Sigmoid colon (tissue), 7 donors: ENCODE measurements around the gene CCT4. TPM values are rescaled to one million over a fixed set of nuclear protein-coding genes. Genes with fewer than 3 reads are reported as not detected.

Experiments
- DNase-seq: peaks from one replicate; pipeline ENCODE4 v3.0.0-alpha.2; 2019
- H3K27ac ChIP-seq, 4 donors: fragments of 200-600 bp; sonication (generic); one replicate each; pipeline ENCODE4 v1.5.1; 2016 to 2019; ENCODE audit warnings: mild to moderate bottlenecking in 1 of 4
- H3K27me3 ChIP-seq, 3 donors: fragments of 200-600 bp; sonication (generic); one replicate each; pipeline ENCODE4 v1.5.1; 2019; ENCODE audit warnings: mild to moderate bottlenecking in 1 of 3
- H3K36me3 ChIP-seq, 4 donors: fragments of 200-600 bp; sonication (generic); one replicate each; pipeline ENCODE4 v1.5.1; 2016 to 2019
- H3K4me1 ChIP-seq, 4 donors: fragments of 200-600 bp; sonication (generic); one replicate each; pipeline ENCODE4 v1.5.1; 2017 to 2019
- H3K4me3 ChIP-seq, 4 donors: fragments of 200-600 bp; sonication (generic); one replicate each; pipeline ENCODE4 v1.5.1; 2017 to 2019; ENCODE audit warnings: mild to moderate bottlenecking in 2 of 4, moderate library complexity in 1 of 4
- H3K9me3 ChIP-seq, 4 donors: fragments of 200-600 bp in 3 of 4; sonication (generic) in 3 of 4; one replicate each; pipeline versions ENCODE4 v1.5.1 to v1.6.1; 2013 to 2019
- EP300 ChIP-seq, 4 donors: sonication (generic); formaldehyde crosslinking; IDR thresholded peaks; one replicate each; pipeline ENCODE4 v1.6.1; 2017; ENCODE audit warnings: antibody characterized with exemption in 4 of 4
- POLR2A ChIP-seq, 2 donors: fragments of 450-650 bp; IDR thresholded peaks; one replicate each; pipeline ENCODE4 v1.6.1; 2016; ENCODE audit warnings: antibody characterized with exemption in 2 of 2, mild to moderate bottlenecking in 2 of 2, moderate library complexity in 2 of 2
- POLR2AphosphoS5 ChIP-seq, 4 donors: sonication (generic); formaldehyde crosslinking; IDR thresholded peaks; one replicate each; pipeline ENCODE4 v1.6.1; 2017; ENCODE audit warnings: antibody characterized with exemption in 4 of 4
- WGBS, 2 donors: extraction: QIAGEN DNeasy Blood & Tissue Kit; methylation state at CpG; one replicate each; pipeline ENCODE4 v1.1.7; 2013; 5-methylcytosine and 5-hydroxymethylcytosine counted together
- intact Hi-C: fragments of 100-400 bp; cut with DNase I; formaldehyde crosslinking; loops from one replicate; pipeline ENCODE4 v1.15.1; 2023
- polyA plus RNA-seq, 3 donors: library from polyadenylated mRNA; stranded (reverse); fragments of 200-250 nt; gene quantifications; one replicate each; pipeline ENCODE4 v1.2.3, GENCODE V29; 2013
- total RNA-seq, 4 donors: library from RNA; depleted of rRNA; stranded (reverse); fragments of >200 nt; gene quantifications; one replicate each; pipeline ENCODE4 v1.1.0, GENCODE V29; 2016
- TF ChIP-seq, protein P1 (sequence below), 4 experiments: fragments of 450-650 bp in 3 of 4; fragments of 200-600 bp in 1 of 4; IDR thresholded peaks; one replicate each; pipeline ENCODE4 v1.5.1; 2016 to 2019; ENCODE audit warnings: antibody characterized with exemption in 4 of 4, mild to moderate bottlenecking in 3 of 4, moderate library complexity in 2 of 4
- donor health status: healthy with polysubstance abuse.
- donor health status: Bipolar disorder and iron deficiency.
- donor health status: healthy.

The CCT4 gene
- total and polyA plus RNA-seq, 7 donors = 51.3 to 111 (median 94.7) TPM

DNA sequence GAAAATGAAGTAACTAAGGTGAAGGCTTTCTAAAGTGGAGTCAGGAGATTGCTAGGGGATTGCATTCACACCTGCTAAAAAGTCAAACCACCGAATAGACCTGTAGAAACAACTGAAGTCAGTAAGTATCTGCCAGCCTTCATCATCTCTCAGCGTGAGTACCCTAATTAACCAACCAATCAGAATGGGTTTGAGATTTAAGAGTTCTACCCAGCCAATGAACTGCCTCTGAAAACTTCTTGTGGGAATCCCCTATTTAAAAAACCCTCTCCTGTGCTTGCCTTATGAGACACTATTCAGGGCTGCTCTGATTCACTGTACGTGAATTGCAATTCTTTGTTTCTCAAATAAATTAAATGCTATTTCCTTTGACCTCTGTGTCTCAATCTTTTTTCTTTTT, 31.2 kb downstream of the CCT4 start:
- Histone ChIP-seq H3K9me3 (no peaks in the 10 kb centered on the region), H3K4me3 (no peak overlapping the region), H3K4me1 (peaks cover 0 to 14% (median 13%) of the 10 kb centered on the region in 4 donors), H3K27me3 (no peaks in the 10 kb centered on the region), H3K36me3 (no peaks in the 10 kb centered on the region), H3K27ac (no peak overlapping the region)
- TF ChIP-seq POLR2A (IDR thresholded peaks at IDR 0.05) (no peak), POLR2AphosphoS5 (IDR thresholded peaks at IDR 0.05) (no peak), EP300 (IDR thresholded peaks at IDR 0.05) (no peak)
- TF ChIP-seq, protein P1, sequence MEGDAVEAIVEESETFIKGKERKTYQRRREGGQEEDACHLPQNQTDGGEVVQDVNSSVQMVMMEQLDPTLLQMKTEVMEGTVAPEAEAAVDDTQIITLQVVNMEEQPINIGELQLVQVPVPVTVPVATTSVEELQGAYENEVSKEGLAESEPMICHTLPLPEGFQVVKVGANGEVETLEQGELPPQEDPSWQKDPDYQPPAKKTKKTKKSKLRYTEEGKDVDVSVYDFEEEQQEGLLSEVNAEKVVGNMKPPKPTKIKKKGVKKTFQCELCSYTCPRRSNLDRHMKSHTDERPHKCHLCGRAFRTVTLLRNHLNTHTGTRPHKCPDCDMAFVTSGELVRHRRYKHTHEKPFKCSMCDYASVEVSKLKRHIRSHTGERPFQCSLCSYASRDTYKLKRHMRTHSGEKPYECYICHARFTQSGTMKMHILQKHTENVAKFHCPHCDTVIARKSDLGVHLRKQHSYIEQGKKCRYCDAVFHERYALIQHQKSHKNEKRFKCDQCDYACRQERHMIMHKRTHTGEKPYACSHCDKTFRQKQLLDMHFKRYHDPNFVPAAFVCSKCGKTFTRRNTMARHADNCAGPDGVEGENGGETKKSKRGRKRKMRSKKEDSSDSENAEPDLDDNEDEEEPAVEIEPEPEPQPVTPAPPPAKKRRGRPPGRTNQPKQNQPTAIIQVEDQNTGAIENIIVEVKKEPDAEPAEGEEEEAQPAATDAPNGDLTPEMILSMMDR (IDR thresholded peaks at IDR 0.05) = no peak
- intact Hi-C loops = no loop called here
- no peak for DNase-seq
- 77 to 80% methylated on average over 3 of the region's 3 CpGs for WGBS, 2 donors

DNA sequence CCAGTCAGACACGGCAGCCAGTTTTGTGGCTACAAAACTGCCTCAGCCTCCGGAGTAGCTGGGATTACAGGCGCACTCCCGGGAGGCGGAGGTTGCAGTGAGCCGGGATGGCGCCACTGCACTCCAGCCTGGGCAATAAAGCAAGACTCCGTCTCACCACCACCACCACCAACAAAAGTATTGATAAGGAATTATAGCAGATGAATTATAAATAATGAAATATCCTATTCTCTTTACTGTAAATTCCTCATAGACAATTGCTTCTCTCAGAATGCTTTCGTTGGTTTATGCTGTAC, 33.2 kb downstream of the CCT4 start:
- H3K4me3 ChIP-seq = peak overlapping the region; percentile 66 to 87 (median 77)
- peak overlapping the region; percentile 88 to 91 (median 90) for H3K27ac ChIP-seq
- H3K9me3 ChIP-seq = no peaks in the 10 kb centered on the region
- H3K4me1 ChIP-seq = peaks cover 0 to 14% (median 13%) of the 10 kb centered on the region in 4 donors
- TF ChIP-seq EP300 (IDR thresholded peaks at IDR 0.05) (no peak), POLR2AphosphoS5 (IDR thresholded peaks at IDR 0.05) (no peak), POLR2A (IDR thresholded peaks at IDR 0.05) (no peak)
- TF ChIP-seq, protein P1 (IDR thresholded peaks at IDR 0.05) = no peak
- intact Hi-C loops = no loop called here
- WGBS, 2 donors = 11 to 56% methylated on average over 9 of the region's 9 CpGs
- H3K27me3 ChIP-seq = no peaks in the 10 kb centered on the region
- no peak for DNase-seq
- no peaks in the 10 kb centered on the region for H3K36me3 ChIP-seq

DNA sequence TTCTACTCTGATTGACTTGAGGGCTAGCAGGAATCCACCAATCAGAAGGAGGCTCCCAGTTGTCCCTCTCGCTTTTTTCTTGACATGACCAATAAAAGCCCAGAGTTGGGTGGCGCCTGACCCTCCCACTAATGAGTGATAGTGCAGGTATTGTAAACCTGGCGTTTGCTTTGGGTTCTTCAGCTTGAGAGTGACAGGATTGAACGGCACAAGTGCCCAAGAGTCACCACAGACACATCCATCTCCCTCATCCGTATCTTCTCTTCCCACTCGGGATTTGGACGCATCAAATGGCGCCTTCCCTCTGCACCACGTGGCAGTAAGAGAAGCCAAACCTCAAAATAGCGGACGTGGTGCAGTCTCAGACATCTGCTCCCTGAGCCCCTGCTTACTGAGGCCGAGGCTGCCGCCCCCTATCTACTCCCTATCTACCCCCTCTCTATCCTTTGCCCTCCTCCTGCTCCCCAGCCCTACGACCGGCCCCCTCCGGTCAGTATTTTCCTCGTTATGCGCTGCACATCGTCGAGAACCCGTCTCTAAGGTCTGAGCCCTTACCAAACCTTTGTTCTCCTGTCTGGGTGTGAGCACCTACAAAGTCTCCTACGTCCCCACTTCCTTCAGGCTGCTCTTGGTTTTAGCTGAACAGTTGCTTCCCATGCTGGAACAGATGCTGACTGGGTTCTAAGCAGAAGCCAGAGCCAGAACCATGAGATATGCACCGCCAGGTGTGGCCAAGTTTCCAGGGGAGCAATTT, 33.7 kb downstream of the CCT4 start:
- Histone ChIP-seq H3K27me3 (no peaks in the 10 kb centered on the region), H3K4me1 (peaks cover 0 to 14% (median 13%) of the 10 kb centered on the region in 4 donors), H3K27ac (peak overlapping the region; percentile 88 to 91 (median 90)), H3K9me3 (no peaks in the 10 kb centered on the region), H3K4me3 (peak overlapping the region; percentile 66 to 87 (median 77)), H3K36me3 (no peaks in the 10 kb centered on the region)
- peak; percentile 95 for DNase-seq
- WGBS, 2 donors = 1 to 4% methylated on average over 23 of the region's 23 CpGs
- intact Hi-C loops = loop anchor here (1.0 to 5.0 kb wide), 3 partner anchors 34 to 317 kb away; partner anchors contain the start of genes CCT4 and XPO1
- no peak for TF ChIP-seq POLR2AphosphoS5 (IDR thresholded peaks at IDR 0.05)
- no peak for TF ChIP-seq POLR2A (IDR thresholded peaks at IDR 0.05)
- TF ChIP-seq EP300 (IDR thresholded peaks at IDR 0.05) = no peak
- TF ChIP-seq, protein P1 (IDR thresholded peaks at IDR 0.05) = no peak

DNA sequence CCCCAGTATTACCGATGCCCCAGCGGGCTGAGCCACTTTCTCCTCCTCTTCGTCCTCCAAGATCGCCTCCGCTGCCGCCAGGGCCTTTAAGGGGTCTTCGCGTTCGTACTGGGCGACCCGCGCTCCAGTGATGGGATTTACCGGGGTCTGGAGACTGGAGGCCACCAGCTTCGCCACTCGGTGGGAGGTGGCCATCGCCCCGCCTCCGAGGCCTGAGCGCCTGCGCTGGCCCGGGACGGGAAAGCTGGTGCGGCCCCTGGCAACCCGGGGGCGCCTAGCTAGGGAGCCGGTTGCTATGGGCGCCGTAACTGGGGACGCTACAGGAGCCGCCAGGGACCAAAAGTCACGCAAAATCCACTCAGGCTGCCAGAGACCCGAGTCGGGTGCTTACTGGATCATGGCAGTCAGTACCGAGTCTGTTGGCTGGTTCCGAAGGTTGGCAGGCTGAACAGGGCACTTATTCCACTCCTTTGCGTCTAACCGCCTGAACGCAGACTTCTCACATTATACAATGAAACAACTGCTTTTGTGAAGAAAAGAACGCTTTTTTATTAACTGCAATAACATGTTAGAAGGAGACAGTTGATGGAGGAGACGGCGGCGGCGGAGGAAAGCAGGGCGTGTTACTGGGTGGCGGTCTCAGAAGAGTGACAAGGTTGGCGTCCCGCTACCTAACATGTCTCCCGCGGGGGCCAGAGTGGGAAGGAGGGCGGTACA, 34.5 kb downstream of the CCT4 start, which contains the start of gene FAM161A:
Gene FAM161A, minus strand, starts transcription at position 214 of the 717 bp plus-strand sequence. Its CDS starts 19 bp downstream, at position 195.
- peak within 1 kb of the TSS; percentile 88 to 91 (median 90) for H3K27ac ChIP-seq
- 0% methylated on average over 50 of the region's 50 CpGs for WGBS, 2 donors
- intact Hi-C loops = loop anchor here (1.0 to 5.0 kb wide), 3 partner anchors 34 to 317 kb away; partner anchors contain the start of genes CCT4 and XPO1

More for the DNA sequence above, 34.5 kb downstream of the CCT4 start, which contains the start of gene FAM161A:
- peak; percentile 94 for DNase-seq
- Histone ChIP-seq H3K36me3 (no peaks in the 10 kb centered on the region), H3K27me3 (no peaks in the 10 kb centered on the region), H3K4me3 (peak within 1 kb of the TSS; percentile 66 to 87 (median 77)), H3K9me3 (no peaks in the 10 kb centered on the region), H3K4me1 (peaks cover 0 to 14% (median 13%) of the 10 kb centered on the region in 4 donors)
- TF ChIP-seq POLR2AphosphoS5 (IDR thresholded peaks at IDR 0.05) (peak; percentile 32 to 77 (median 62)), EP300 (IDR thresholded peaks at IDR 0.05) (no peak), POLR2A (IDR thresholded peaks at IDR 0.05) (no peak)
- TF ChIP-seq, protein P1 (IDR thresholded peaks at IDR 0.05) = no peak
